ENCODE results near the gene KCNN3.

- TF ChIP-seq, protein P1, sequence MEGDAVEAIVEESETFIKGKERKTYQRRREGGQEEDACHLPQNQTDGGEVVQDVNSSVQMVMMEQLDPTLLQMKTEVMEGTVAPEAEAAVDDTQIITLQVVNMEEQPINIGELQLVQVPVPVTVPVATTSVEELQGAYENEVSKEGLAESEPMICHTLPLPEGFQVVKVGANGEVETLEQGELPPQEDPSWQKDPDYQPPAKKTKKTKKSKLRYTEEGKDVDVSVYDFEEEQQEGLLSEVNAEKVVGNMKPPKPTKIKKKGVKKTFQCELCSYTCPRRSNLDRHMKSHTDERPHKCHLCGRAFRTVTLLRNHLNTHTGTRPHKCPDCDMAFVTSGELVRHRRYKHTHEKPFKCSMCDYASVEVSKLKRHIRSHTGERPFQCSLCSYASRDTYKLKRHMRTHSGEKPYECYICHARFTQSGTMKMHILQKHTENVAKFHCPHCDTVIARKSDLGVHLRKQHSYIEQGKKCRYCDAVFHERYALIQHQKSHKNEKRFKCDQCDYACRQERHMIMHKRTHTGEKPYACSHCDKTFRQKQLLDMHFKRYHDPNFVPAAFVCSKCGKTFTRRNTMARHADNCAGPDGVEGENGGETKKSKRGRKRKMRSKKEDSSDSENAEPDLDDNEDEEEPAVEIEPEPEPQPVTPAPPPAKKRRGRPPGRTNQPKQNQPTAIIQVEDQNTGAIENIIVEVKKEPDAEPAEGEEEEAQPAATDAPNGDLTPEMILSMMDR (IDR thresholded peaks at IDR 0.05): no peak
- no peak for TF ChIP-seq POLR2A (IDR thresholded peaks at IDR 0.05)
- TF ChIP-seq EP300 (IDR thresholded peaks at IDR 0.05): no peak
Observed at GRCh38 chr1:154716614-154717527, 153.2 kb downstream of the KCNN3 start.
